GM21723 (cell line): ENCODE measurements around the gene CDK9.
"Not testable (repeated sequence)": the region's sequence is repeated elsewhere in the genome, so short reads cannot be mapped to it uniquely, and the experiment has no call there.

ENCODE experiments used
- ATAC-seq: cut with Tn5 transposase; IDR thresholded peaks from one replicate; pipeline ENCODE4 v1.9.1; 2021; ENCODE audit warnings: mild to moderate bottlenecking, moderate library complexity; ENCODE audit not compliant: unreplicated experiment

The CDK9 gene

GRCh38 chr9:127785933-127786772 lies at the start of gene CDK9:
TSS of gene CDK9 (plus strand) at chr9:127786034. CDS start at chr9:127786149, 115 bp downstream.
- ATAC-seq: peak; percentile 67

DNA sequence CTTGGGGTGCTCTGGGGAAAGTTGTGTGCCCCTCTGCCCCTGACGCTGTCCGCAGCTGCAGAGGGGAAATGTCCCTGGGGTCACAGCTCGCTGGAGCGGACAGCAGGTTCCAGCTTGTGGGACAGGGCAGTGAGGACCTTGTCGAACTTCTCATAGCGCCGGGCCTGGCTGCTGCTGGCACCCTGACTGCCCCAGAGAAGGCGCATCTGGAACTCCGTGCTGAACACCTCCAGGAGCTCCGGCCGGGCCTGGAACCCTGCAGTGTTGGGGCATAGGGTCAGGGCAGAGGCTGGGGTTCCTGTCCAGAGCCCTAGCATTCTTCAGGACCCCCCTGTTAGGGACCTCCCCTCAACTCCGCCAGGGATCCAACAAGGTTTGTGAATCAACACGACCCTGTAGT lies 47.2 kb upstream of the CDK9 start:
- ATAC-seq: no peak

GRCh38 chr9:127739614-127740330 lies 46.1 kb upstream of the CDK9 start:
- ATAC-seq: no peak

GRCh38 chr9:127741831-127742434 lies 43.9 kb upstream of the CDK9 start:
- ATAC-seq: no peak

- ATAC-seq: no peak
Measured at GRCh38 chr9:127742435-127743088, 43.3 kb upstream of the CDK9 start.

DNA sequence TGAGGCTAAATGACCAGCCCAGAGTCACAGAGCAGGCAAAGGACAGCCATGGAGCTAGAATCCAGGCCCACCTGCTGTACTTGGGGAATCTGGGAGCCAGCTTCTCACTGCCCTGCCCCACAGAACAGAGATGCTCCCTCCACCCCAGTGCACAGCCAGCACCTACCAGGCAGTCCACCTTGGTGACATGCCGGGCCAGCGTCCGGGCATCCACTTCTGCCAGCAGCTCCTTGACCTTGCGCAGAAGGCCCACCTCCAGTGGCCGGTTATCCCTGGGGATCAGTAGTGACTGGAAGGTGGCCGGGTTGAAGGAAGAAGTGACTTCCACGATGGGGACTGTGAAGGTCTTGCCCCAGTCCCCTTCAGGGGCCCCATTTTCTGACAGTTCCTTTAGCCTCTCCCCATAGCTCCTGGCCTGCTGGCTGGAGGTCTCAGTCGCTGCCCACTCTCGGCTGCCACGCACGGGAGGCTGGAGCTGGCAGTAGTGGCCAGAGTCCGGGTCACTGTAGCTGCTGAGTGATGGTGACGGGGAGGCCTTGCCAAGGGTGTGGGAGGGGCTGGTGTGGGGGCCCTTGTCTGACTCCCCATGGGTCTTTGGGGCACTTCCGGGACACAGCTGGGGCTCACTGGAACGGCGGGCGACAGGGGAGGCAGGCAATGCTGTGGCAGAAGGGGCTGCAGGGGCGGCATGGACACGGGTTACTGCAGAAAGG lies 41.3 kb upstream of the CDK9 start:
- ATAC-seq: no peak

GRCh38 chr9:127746959-127747569 lies 38.8 kb upstream of the CDK9 start:
- ATAC-seq: no peak

DNA sequence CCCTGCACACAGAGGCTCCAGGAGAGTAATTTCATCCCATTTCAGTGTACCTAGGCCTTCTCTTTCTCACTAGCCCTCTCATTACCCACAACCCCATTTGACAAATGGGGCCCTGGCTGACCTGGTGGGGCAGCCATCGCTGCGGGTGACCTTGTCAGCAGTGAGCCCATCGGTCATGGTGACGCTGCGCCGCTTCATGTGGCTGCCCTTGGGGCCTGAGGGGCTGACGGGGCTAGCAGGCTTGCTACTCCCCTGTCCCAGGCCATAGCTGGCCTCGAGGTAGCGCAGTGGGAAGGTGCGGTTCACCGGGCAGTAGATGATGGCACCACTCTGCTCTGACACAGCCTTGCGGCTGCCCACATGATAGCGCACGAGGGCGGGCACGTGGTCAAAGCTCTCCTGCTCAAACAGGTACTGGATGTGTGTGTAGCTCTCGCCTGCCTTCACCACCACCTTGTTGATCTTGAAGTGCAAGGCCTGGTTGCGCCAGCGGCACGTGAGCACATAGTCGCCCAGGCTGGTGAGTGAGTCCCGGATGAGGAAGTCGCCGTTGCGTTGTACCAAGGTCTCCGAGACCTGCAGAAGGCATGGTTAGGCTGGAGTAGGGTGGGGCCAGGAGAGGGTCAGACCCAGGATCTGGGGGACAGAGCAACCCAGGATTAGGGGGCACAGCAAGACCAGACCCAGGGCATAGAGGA lies 36.6 kb upstream of the CDK9 start:
- ATAC-seq: no peak

DNA sequence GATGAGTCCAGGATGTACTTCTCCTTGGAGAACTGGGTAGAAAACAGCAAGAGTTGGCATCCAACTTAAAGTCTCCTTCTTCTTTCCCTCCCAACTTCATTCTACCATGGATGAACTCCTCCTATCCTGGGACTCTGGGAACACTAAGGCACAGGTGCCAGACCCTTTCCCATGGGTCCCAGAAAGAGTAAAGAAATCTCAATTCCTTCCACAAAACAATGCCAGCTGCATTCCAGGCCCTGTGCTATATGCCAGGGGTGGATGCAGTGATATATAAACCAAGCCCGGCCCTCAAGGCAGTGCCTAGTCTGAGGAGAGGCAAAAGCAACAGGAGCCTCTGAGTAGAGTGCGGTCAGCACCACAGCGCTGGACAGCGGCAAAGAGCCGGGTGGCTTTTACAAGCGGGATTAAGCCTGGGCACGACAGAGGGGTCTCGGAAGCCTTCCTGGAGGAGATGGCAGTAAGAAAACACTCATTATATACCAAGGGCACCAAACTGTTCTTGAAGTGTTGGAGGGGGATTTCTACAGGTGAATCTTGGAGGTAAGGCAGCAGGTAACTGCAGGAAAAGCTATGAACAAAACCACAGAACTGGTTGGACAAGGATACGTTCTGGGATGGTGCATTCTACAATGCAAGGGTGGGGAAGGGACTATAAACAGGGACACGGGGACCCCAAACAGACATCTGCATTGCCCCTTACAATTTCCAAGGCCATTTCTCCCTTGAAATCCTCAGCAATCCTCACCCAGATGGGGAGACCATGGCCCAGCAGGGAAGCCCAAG lies 34.4 kb upstream of the CDK9 start:
- no peak for ATAC-seq

- ATAC-seq: no peak
Measured at GRCh38 chr9:127753148-127753547, 32.7 kb upstream of the CDK9 start.

DNA sequence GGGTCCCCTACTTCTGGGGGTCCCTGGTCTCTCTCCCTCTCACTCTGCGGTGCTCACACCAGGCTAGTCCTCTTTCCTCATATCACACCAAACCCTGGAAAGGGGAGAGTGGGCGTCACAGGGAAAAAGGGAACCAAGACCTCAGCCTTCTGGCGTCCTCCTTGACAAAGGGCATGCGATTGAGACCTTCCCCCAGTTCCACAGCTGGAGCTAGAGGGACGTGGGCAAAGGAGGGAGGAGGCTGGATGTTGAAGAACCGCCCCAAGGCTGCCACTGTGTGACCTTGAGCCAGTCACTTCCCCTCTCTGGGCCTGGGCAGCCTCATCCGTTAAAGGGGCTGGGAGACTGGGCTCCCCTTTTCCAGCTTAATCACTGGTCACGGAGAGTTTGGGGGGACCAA lies 32.2 kb upstream of the CDK9 start:
- no peak for ATAC-seq

DNA sequence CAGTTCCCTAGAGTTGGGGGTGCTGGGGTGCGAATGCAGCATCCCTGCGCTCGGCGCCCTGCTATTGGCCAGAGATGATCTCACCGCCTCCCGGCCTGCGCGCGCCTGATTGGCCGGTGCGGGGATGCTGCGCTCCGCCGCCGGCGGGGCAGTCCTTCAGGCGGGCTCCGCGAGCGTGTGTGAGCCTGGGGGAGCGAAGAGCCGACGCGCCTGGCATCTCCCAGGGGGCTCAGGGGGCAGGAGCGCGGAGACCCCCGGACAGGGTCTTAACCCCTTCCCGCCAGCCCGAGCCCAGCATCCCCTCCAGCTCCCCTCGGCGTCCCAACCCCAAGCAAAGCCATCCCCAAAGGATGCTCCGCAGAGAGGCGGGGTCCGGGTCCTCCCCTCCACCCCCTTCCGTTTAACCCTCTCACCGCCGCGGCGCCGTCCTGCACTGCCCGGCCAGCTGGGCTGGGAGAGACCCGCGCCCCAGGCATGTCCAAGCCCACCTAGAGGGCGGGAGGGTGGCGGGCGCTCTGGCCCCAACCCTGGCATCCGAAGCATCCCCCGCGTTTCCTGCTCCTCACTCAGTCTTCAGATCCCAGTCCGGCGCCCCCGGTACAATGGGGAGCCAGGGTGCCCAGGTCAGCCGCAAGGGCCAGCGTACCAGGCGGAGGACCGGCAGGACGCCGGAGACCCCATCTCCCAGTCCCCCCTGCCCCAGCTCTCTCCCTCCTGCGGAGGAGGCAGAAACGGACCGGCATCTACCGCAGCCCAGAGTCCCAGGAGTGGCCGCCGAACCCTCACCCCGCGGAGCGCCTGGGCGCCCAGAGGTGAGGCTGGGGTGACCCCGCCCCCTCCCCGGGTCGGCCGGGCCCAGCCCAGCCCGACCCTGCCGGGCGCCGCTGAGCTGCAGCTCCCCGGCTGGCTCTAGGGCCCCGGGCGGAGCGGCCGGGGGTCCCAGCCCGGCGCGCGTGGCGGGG lies 31.5 kb upstream of the CDK9 start:
- no peak for ATAC-seq

GRCh38 chr9:127755061-127756060 lies 30.5 kb upstream of the CDK9 start:
- ATAC-seq: no peak

DNA sequence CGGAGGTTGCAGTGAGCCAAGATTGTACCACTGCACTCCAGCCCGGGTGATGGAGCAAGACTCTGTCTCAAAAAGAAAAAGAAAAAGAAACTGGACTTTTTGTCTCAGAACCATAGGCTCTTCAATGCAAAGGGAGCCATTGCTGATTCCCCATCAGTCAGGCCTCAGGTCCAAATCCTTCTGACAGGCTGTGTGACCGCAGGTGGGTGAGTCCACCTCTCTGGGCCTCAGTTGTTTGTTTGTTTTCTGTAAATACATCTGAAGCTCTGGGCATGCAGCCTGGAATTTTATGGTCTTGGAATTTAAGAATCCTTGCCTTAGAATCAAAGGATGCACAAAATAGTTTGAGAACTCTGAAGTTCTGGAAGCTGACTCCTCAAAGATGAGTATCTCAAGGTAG lies 29.6 kb upstream of the CDK9 start:
- ATAC-seq: no peak

DNA sequence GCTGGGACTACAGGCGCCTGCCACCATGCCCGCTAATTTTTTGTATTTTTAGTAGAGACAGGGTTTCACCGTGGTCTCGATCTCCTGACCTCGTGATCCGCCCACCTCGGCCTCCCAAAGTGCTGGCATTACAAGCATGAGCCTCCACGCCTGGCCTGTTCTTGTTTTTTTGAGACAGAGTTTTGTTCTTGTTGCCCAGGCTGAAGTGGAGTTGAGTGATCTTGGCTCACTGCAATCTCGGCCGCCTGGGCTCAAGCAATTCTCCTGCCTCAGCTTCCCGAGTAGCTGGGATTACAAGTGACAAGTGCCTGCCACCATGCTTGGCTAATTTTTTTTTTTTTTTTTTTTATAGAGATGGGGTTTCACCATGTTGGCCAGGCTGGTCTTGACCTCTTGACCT lies 29.1 kb upstream of the CDK9 start:
- not testable (repeated sequence) for ATAC-seq

- no peak for ATAC-seq
Measured at GRCh38 chr9:127758843-127759242, 27.0 kb upstream of the CDK9 start.

DNA sequence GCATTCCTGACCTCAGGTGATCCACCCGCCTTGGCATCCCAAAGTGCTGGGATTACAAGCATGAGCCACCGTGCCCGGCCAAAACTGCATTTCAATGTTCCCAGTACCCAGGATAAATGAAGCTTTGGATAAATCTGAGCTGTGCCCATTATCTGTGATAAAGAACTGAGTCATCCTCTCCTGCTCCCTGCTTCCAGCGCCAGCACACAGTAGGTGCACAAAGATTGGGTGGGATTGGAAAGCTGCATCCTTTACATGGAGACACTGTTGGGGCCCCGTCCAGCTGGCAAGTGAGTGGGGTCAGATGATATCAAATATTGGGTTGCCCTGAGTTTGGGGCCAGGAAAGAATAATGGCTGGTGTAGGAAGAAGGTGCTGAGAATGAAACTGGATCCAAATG lies 24.8 kb upstream of the CDK9 start:
- ATAC-seq: no peak
